Measurements from ENCODE around the gene LGR4. TPM values are rescaled to one million over a fixed set of nuclear protein-coding genes. Genes with fewer than 3 reads are reported as not detected.

Gene LGR4
- total and polyA plus RNA-seq, 2 donors from 2014 or later: 22.7 to 109 TPM

DNA sequence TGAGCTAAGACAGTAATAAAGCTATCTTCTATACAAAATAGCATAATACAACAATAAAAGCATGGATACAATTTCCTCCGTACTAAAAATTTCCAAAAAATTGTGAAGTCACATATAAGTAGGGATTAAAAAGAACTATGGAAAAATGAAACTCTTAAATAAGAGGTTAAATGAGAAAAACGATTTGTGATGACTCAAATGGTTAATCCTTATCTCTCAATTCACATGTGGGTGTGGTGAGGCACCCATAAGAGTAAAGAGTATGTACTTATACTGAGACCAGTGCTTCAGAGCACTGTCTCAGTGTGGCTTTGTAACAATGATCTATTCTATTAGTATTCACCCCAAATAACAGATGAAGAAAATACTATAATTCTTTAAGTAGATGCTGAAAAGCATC is 84.6 kb downstream of the LGR4 start:
- TF ChIP-seq CTCF (IDR thresholded peaks at IDR 0.05; ENCODE audit: borderline replicate concordance, extremely low read depth, insufficient read depth): no peak
- no peak overlapping the region for H3K4me3 ChIP-seq (ENCODE audit: low read length in 3 of 3)
- no peak for FAIRE-seq
- intact Hi-C loops (cut with DNase I): no loop called here
- H3K27me3 ChIP-seq (ENCODE audit: control insufficient read depth, insufficient read depth, low read length): no peaks in the 10 kb centered on the region
- no peak for DNase-seq
- no peak overlapping the region for H3K27ac ChIP-seq (ENCODE audit: low read depth in 2 of 2, low read length in 2 of 2)
- peaks cover 11 to 42% (median 14%) of the 10 kb centered on the region in 3 donors for H3K4me1 ChIP-seq (ENCODE audit: control insufficient read depth in 2 of 3, insufficient read depth in 2 of 3, low read depth in 1 of 3, low read length in 3 of 3)
- H3K36me3 ChIP-seq (ENCODE audit: control insufficient read depth in 2 of 3, insufficient read depth in 3 of 3, low read length in 3 of 3): peaks cover 0 to 10% (median 2%) of the 10 kb centered on the region in 3 donors
- no peaks in the 10 kb centered on the region for H3K9me3 ChIP-seq (ENCODE audit: control insufficient read depth in 2 of 3, insufficient read depth in 1 of 3, low read length in 3 of 3)
- no peak overlapping the region for H3K9ac ChIP-seq (ENCODE audit: low read length in 3 of 3)

DNA sequence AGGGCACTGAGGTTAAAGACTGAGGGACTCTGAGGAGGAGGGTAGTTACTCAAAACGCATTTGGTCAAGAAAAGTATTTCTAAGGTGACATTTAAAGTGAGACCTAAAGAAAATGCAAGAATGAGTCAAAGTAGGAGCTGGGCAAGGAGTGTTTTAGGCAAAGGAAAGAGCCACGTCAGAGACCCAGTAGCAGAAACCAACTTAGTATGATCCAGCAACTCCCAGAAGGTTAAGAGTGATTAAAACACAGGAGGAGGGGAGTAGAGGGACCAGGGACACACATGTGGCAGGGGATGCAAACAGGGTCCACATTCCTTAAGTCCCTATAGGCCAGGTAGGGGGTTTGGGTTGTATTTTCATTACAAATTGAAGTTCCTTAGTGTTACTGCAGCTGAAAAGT is 85.2 kb downstream of the LGR4 start:
- intact Hi-C loops (cut with DNase I): no loop called here
- Histone ChIP-seq H3K4me3 (ENCODE audit: low read length in 3 of 3) (no peak overlapping the region), H3K36me3 (ENCODE audit: control insufficient read depth in 2 of 3, insufficient read depth in 3 of 3, low read length in 3 of 3) (peaks cover 0 to 10% (median 2%) of the 10 kb centered on the region in 3 donors), H3K9me3 (ENCODE audit: control insufficient read depth in 2 of 3, insufficient read depth in 1 of 3, low read length in 3 of 3) (no peaks in the 10 kb centered on the region), H3K27me3 (ENCODE audit: control insufficient read depth, insufficient read depth, low read length) (no peaks in the 10 kb centered on the region), H3K4me1 (ENCODE audit: control insufficient read depth in 2 of 3, insufficient read depth in 2 of 3, low read depth in 1 of 3, low read length in 3 of 3) (peaks cover 6 to 35% (median 9%) of the 10 kb centered on the region in 3 donors), H3K27ac (ENCODE audit: low read depth in 2 of 2, low read length in 2 of 2) (no peak overlapping the region), H3K9ac (ENCODE audit: low read length in 3 of 3) (no peak overlapping the region)
- no peak for DNase-seq
- no peak for FAIRE-seq
- no peak for TF ChIP-seq CTCF (IDR thresholded peaks at IDR 0.05; ENCODE audit: borderline replicate concordance, extremely low read depth, insufficient read depth)

DNA sequence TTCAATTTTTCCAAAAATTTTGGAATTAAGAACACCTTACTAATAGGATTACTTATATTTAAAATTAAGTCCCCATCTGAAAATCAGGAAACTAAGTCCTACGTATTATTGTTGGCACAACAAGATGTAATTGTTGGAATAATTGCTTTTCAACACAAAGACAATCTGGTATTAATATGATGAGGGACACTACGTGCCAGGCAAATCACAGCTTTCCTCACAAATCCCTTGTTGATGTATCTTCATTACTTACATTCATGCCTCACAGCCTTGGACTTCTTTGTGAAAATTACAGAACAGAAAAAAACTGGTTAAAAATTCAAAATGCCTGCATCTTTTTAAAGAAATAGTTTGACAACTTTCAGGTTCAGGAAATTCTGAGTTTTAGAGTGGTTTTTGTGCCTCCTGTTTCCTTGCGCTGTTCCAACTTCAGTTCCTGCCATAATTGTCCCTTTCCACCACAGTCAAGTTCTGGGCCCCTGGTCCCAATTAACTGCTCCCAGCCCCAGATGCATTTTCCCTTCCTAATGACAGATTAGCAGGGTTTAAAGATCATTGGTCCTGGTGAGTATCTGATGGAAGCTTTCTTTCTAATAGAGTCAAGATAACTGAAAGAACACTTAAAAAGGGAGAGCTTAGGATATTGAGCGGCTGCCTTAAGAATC is 86.3 kb downstream of the LGR4 start:
- no peak overlapping the region for H3K9ac ChIP-seq (ENCODE audit: low read length in 3 of 3)
- H3K9me3 ChIP-seq (ENCODE audit: control insufficient read depth in 2 of 3, insufficient read depth in 1 of 3, low read length in 3 of 3): no peaks in the 10 kb centered on the region
- no peak overlapping the region for H3K27ac ChIP-seq (ENCODE audit: low read depth in 2 of 2, low read length in 2 of 2)
- H3K4me3 ChIP-seq (ENCODE audit: low read length in 3 of 3): no peak overlapping the region
- peaks cover 0 to 16% (median 5%) of the 10 kb centered on the region in 3 donors for H3K36me3 ChIP-seq (ENCODE audit: control insufficient read depth in 2 of 3, insufficient read depth in 3 of 3, low read length in 3 of 3)
- no peaks in the 10 kb centered on the region for H3K27me3 ChIP-seq (ENCODE audit: control insufficient read depth, insufficient read depth, low read length)
- FAIRE-seq (no peak), DNase-seq (no peak)
- peaks cover 0 to 25% (median 4%) of the 10 kb centered on the region in 3 donors for H3K4me1 ChIP-seq (ENCODE audit: control insufficient read depth in 2 of 3, insufficient read depth in 2 of 3, low read depth in 1 of 3, low read length in 3 of 3)
- no peak for TF ChIP-seq CTCF (IDR thresholded peaks at IDR 0.05; ENCODE audit: borderline replicate concordance, extremely low read depth, insufficient read depth)
- intact Hi-C loops (cut with DNase I): no loop called here

All from kidney (tissue), 14 donors.